Body of pancreas (tissue), 4 donors: ENCODE data around the gene ARL8B.

ENCODE experiments used
- CTCF ChIP-seq, 7 experiments: fragments of 450-650 bp in 4 of 7; fragments of 200-600 bp in 3 of 7; sonication (generic) in 3 of 7; IDR thresholded peaks; one replicate each; pipeline ENCODE4 v1.5.1; 2016 to 2019; ENCODE audit warnings: antibody characterized with exemption in 7 of 7
- POLR2A ChIP-seq, 3 donors: fragments of 450-650 bp; IDR thresholded peaks; one replicate each; pipeline ENCODE4 v1.6.1; 2016; ENCODE audit warnings: antibody characterized with exemption in 3 of 3, mild to moderate bottlenecking in 2 of 3

DNA sequence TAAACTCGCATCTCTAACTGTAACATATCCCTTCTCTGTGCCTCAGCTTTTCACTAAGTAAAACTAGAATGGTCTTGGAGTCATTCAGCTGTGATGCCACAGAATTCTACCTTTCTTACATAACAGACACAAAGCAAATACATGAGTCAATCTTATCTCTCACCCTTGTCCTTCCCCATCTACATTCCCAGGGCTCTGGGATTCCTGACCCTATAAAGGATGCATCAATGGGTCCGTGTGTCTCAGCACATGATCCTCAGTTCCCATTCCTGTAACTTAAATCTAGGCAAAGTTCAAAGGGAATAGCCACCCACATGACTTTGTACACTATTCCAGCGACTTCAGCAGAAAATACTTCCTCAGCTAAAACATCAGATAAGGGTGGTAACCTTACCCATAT, 11.8 kb upstream of the ARL8B start:
- TF ChIP-seq CTCF (IDR thresholded peaks at IDR 0.05) (no peak), POLR2A (IDR thresholded peaks at IDR 0.05) (no peak)
